ENCODE measurements around the gene GMPR.

Gene GMPR

DNA sequence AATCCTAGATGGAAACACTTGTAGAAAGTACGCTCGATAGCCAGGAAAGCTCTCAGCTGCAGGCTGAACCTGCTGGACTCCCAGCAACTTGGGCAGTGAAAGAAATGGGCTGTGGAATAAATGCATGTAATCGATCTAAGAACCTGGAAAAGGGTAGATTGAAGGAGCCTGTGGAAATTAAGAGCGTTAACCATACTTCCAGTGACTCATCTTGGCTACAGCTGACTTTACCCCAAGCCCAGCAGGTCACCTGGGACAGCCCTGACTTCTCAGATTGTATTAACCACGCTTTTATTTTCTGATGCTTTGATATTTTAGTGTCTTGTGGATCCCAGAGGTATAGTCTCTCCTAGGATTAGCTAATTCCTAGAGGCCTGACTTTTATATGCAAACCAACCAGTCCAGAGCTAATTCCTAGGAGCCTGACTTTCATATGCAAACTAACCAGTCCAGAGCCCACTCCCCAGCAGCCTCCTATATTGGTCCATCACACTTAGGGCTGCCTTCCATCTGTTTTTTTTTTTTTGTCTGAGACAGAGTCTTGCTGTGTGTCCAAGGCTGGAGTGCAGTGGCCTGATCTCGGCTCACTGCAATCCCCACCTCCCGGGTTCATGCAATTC, 86.3 kb downstream of the GMPR start:
- peaks cover 33% of the 10 kb centered on the region for H3K4me1 ChIP-seq (ENCODE audit: insufficient read depth, low read length, poor library complexity, severe bottlenecking)
- no peak overlapping the region for H3K4me2 ChIP-seq (ENCODE audit: low read depth, low read length, poor library complexity, severe bottlenecking)
- H3F3A ChIP-seq (ENCODE audit: low read depth): peaks cover 10% of the 10 kb centered on the region; the same call in 1 of the 2 replicates
- H3K27me3 ChIP-seq (ENCODE audit: insufficient read depth, low read length, poor library complexity, severe bottlenecking): no peaks in the 10 kb centered on the region
- no peak for TF ChIP-seq CTCF (conservative IDR thresholded peaks at IDR 0.05; ENCODE audit: low read length)
- no peak for TF ChIP-seq EZH2phosphoT487 (IDR thresholded peaks at IDR 0.05; ENCODE audit: borderline replicate concordance)
- H3K36me3 ChIP-seq (ENCODE audit: insufficient read depth, low read length): peaks cover 16% of the 10 kb centered on the region; the same call in 1 of the 2 replicates
- no peak overlapping the region for H3K9ac ChIP-seq (ENCODE audit: low read depth, low read length, poor library complexity, severe bottlenecking)
- H4K20me1 ChIP-seq (ENCODE audit: insufficient read depth, low read length, poor library complexity, severe bottlenecking): no peaks in the 10 kb centered on the region
- no peaks in the 10 kb centered on the region for H3K9me2 ChIP-seq (replicated peaks; ENCODE audit: low read depth, low read length)
- H3K4me3 ChIP-seq (ENCODE audit: low read length, poor library complexity, severe bottlenecking): no peak overlapping the region
- no peak overlapping the region for H2AFZ ChIP-seq (ENCODE audit: low read length)
- no peaks in the 10 kb centered on the region for H3K79me2 ChIP-seq (ENCODE audit: insufficient read depth, low read length)
- no peaks in the 10 kb centered on the region for H3K9me3 ChIP-seq (ENCODE audit: insufficient read depth, low read depth, low read length)

DNA sequence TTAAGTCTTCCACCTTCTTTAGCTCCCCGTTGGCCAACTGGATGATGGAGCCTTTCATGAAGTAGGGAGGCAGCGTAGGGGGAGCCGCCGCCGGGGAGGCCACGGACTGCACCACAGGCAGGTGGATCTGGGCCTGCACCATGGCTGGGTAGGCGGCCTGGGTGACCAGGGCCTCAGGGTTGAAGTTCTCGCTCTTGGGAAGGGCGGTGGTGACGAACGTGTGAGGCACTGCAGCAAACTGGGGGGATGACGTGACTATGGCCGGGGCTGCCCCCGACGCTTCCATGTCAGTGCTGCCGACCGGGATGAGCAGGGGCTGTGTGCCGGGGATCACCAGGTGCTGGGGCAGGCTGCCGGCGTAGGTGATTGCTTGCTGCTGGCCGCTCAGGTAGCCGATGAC, 88.1 kb downstream of the GMPR start:
- Histone ChIP-seq H4K20me1 (ENCODE audit: insufficient read depth, low read length, poor library complexity, severe bottlenecking) (no peaks in the 10 kb centered on the region), H3K9me3 (ENCODE audit: insufficient read depth, low read depth, low read length) (no peaks in the 10 kb centered on the region), H3K4me1 (ENCODE audit: insufficient read depth, low read length, poor library complexity, severe bottlenecking) (peaks cover 17% of the 10 kb centered on the region)

GRCh38 chr6:16326971-16327776, 88.8 kb downstream of the GMPR start:
- Histone ChIP-seq H3K9me3 (ENCODE audit: insufficient read depth, low read depth, low read length) (no peaks in the 10 kb centered on the region), H3K9ac (ENCODE audit: low read depth, low read length, poor library complexity, severe bottlenecking) (no peak overlapping the region), H3K4me1 (ENCODE audit: insufficient read depth, low read length, poor library complexity, severe bottlenecking) (peaks cover 15% of the 10 kb centered on the region), H4K20me1 (ENCODE audit: insufficient read depth, low read length, poor library complexity, severe bottlenecking) (no peaks in the 10 kb centered on the region), H3K4me3 (ENCODE audit: low read length, poor library complexity, severe bottlenecking) (no peak overlapping the region), H3F3A (ENCODE audit: low read depth) (no peaks in the 10 kb centered on the region), H3K9me2 (replicated peaks; ENCODE audit: low read depth, low read length) (no peaks in the 10 kb centered on the region), H3K4me2 (ENCODE audit: low read depth, low read length, poor library complexity, severe bottlenecking) (no peak overlapping the region), H3K27me3 (ENCODE audit: insufficient read depth, low read length, poor library complexity, severe bottlenecking) (no peaks in the 10 kb centered on the region), H3K36me3 (ENCODE audit: insufficient read depth, low read length) (peaks cover 16% of the 10 kb centered on the region; the same call in 1 of the 2 replicates), H3K79me2 (ENCODE audit: insufficient read depth, low read length) (no peaks in the 10 kb centered on the region), H2AFZ (ENCODE audit: low read length) (no peak overlapping the region)
- TF ChIP-seq EZH2phosphoT487 (IDR thresholded peaks at IDR 0.05; ENCODE audit: borderline replicate concordance) (no peak), CTCF (conservative IDR thresholded peaks at IDR 0.05; ENCODE audit: low read length) (no peak)

More for the DNA sequence above, 88.1 kb downstream of the GMPR start:
- no peaks in the 10 kb centered on the region for H3F3A ChIP-seq (ENCODE audit: low read depth)
- H2AFZ ChIP-seq (ENCODE audit: low read length): no peak overlapping the region
- H3K4me2 ChIP-seq (ENCODE audit: low read depth, low read length, poor library complexity, severe bottlenecking): no peak overlapping the region
- H3K79me2 ChIP-seq (ENCODE audit: insufficient read depth, low read length): no peaks in the 10 kb centered on the region
- TF ChIP-seq EZH2phosphoT487 (IDR thresholded peaks at IDR 0.05; ENCODE audit: borderline replicate concordance): no peak
- no peak for TF ChIP-seq CTCF (conservative IDR thresholded peaks at IDR 0.05; ENCODE audit: low read length)
- no peak overlapping the region for H3K4me3 ChIP-seq (ENCODE audit: low read length, poor library complexity, severe bottlenecking)
- H3K9me2 ChIP-seq (replicated peaks; ENCODE audit: low read depth, low read length): no peaks in the 10 kb centered on the region
- peaks cover 16% of the 10 kb centered on the region; the same call in 1 of the 2 replicates for H3K36me3 ChIP-seq (ENCODE audit: insufficient read depth, low read length)
- no peak overlapping the region for H3K9ac ChIP-seq (ENCODE audit: low read depth, low read length, poor library complexity, severe bottlenecking)
- no peaks in the 10 kb centered on the region for H3K27me3 ChIP-seq (ENCODE audit: insufficient read depth, low read length, poor library complexity, severe bottlenecking)

All from Loucy (cell line).